GM12892 (cell line): ENCODE data around the gene NR5A2.

ENCODE experiments used
- POLR2A ChIP-seq: IDR thresholded peaks from 2 replicates; pipeline ENCODE4 v1.6.1; 2011; ENCODE audit warnings: low read depth, low read length, control low read depth
- POLR2AphosphoS5 ChIP-seq: IDR thresholded peaks from 2 replicates; pipeline ENCODE4 v1.6.1; 2011; ENCODE audit warnings: low read depth, low read length, control low read depth
- TAF1 ChIP-seq: IDR thresholded peaks from 2 replicates; pipeline ENCODE4 v1.6.1; 2011; ENCODE audit warnings: low read depth, mild to moderate bottlenecking, control low read depth, low read length, borderline replicate concordance

DNA sequence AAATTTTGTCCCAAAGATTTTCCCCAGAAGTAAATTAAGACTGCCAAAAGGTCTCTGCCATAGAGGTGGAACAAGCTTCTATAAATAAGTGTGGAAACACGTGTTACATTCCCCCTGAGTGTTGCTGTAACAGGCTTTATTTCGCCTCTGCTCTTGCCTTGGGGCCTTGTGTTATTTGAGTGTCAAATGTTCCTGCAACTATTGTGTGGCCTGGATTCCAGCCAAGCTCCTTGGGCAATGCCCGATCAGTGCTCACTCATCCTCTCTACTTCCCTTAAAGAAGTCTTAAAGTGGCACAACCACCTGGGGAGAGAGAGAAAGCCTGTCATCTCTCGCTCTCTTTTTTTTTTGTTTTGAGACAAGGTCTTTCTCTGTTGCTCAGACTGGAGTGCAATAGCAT lies 156.7 kb downstream of the NR5A2 start:
- no peak for TF ChIP-seq POLR2A
- TF ChIP-seq POLR2AphosphoS5, result no peak
- TF ChIP-seq TAF1, result no peak
